ENCODE data around the gene CTH. TPM values are rescaled to one million over a fixed set of nuclear protein-coding genes. Genes with fewer than 3 reads are reported as not detected.

CTH gene
- total RNA-seq, 1 experiment from 2014 or later: 14.7 TPM

DNA sequence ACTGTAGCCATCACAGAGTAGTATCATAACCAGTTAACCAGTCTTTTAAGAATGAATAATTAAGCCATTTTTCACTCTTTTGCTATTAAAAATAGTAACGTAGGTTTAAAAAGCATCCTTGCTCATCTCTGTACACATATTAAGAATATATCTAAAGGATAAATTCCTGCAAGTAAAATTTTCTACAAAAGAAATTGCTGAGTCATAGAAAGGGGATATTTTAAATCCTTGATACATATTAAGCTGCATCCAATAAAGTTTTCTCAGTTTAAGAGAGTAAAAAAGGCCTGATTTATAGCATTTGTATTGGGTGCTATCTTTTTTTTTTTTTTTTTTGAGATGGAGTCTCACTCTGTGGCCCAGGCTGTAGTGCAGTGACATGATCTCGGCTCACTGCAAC, 1.9 kb upstream of the CTH start:
- no peak for DNase-seq (ENCODE audit: low read depth, low spot score)
- ChIA-PET RAD21 (ENCODE audit: low non-redundant PET in 1 of 2, low total read pairs in 2 of 2, uncharacterized antibody in 2 of 2, unreplicated experiment in 2 of 2) (no interaction called here), CTCF (no interaction called here), POLR2A (no interaction called here)
- Histone ChIP-seq H3K27me3 (ENCODE audit: insufficient read depth, low read length) (no peaks in the 10 kb centered on the region), H3K27ac (ENCODE audit: low read depth, low read length) (no peak overlapping the region), H3K9me2 (ENCODE audit: insufficient read depth) (no peaks in the 10 kb centered on the region), H3K9ac (ENCODE audit: low read length) (no peak overlapping the region), H3K79me2 (ENCODE audit: insufficient read depth, low read length) (no peaks in the 10 kb centered on the region), H3K9me3 (ENCODE audit: control insufficient read depth in 1 of 2, insufficient read depth in 1 of 2, low read depth in 1 of 2, low read length in 2 of 2) (no peaks in the 10 kb centered on the region), H3K36me3 (ENCODE audit: control insufficient read depth in 1 of 2, insufficient read depth in 2 of 2, low read length in 2 of 2) (no peaks in the 10 kb centered on the region), H3K4me1 (ENCODE audit: control insufficient read depth in 1 of 2, insufficient read depth in 2 of 2, low read length in 2 of 2) (peaks cover 6 to 25% of the 10 kb centered on the region in 2 experiments), H2AFZ (ENCODE audit: low read depth, low read length, poor library complexity, severe bottlenecking) (peak overlapping the region; percentile 77), H4K20me1 (ENCODE audit: insufficient read depth) (no peaks in the 10 kb centered on the region), H3K4me2 (ENCODE audit: low read length) (no peak overlapping the region), H3K4me3 (replicated peaks in 1 of 2; ENCODE audit: low read depth in 1 of 2, low read length in 2 of 2) (no peak overlapping the region)
- no TSS peak for BruUV-seq (replicated peaks)
- intact Hi-C loops (cut with micrococcal nuclease): no loop called here
- ATAC-seq: no peak
- TF ChIP-seq ELF1 (IDR thresholded peaks at IDR 0.05; ENCODE audit: borderline replicate concordance, low read depth): no peak
- no peak for TF ChIP-seq EGR1 (IDR thresholded peaks at IDR 0.05; ENCODE audit: low read depth)
- TF ChIP-seq SRF (IDR thresholded peaks at IDR 0.05; ENCODE audit: low read depth): no peak
- no peak for TF ChIP-seq TCF7L2 (IDR thresholded peaks at IDR 0.05; ENCODE audit: borderline replicate concordance, extremely low read depth, insufficient read depth, insufficient read length)
- TF ChIP-seq POLR2A (IDR thresholded peaks at IDR 0.05; ENCODE audit: borderline replicate concordance, extremely low read depth, insufficient read depth, insufficient read length): no peak
- TF ChIP-seq RAD21 (IDR thresholded peaks at IDR 0.05; ENCODE audit: low read depth): no peak
- TF ChIP-seq JUND (IDR thresholded peaks at IDR 0.05): no peak
- no peak for TF ChIP-seq SIN3A (IDR thresholded peaks at IDR 0.05; ENCODE audit: low read depth)
- no peak for TF ChIP-seq CTCF (IDR thresholded peaks at IDR 0.05 in 2 of 3, conservative IDR thresholded peaks at IDR 0.05 in 1 of 3; ENCODE audit: borderline replicate concordance in 1 of 3, insufficient read depth in 1 of 3, low read depth in 2 of 3, low read length in 2 of 3)
- TF ChIP-seq ATF3 (IDR thresholded peaks at IDR 0.05): no peak
- TF ChIP-seq MAX (IDR thresholded peaks at IDR 0.05): no peak
- TF ChIP-seq POLR2AphosphoS5 (IDR thresholded peaks at IDR 0.05; ENCODE audit: low read depth, low read length): no peak
- TF ChIP-seq CEBPB (IDR thresholded peaks at IDR 0.05; ENCODE audit: low read depth): no peak
- TF ChIP-seq CBX3 (IDR thresholded peaks at IDR 0.05; ENCODE audit: low read depth): no peak
